Measurements from ENCODE around the gene MYH9.

- TF ChIP-seq, protein P1, sequence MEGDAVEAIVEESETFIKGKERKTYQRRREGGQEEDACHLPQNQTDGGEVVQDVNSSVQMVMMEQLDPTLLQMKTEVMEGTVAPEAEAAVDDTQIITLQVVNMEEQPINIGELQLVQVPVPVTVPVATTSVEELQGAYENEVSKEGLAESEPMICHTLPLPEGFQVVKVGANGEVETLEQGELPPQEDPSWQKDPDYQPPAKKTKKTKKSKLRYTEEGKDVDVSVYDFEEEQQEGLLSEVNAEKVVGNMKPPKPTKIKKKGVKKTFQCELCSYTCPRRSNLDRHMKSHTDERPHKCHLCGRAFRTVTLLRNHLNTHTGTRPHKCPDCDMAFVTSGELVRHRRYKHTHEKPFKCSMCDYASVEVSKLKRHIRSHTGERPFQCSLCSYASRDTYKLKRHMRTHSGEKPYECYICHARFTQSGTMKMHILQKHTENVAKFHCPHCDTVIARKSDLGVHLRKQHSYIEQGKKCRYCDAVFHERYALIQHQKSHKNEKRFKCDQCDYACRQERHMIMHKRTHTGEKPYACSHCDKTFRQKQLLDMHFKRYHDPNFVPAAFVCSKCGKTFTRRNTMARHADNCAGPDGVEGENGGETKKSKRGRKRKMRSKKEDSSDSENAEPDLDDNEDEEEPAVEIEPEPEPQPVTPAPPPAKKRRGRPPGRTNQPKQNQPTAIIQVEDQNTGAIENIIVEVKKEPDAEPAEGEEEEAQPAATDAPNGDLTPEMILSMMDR (IDR thresholded peaks at IDR 0.05): no peak
- peak; percentile 45 for TF ChIP-seq POLR2AphosphoS5 (IDR thresholded peaks at IDR 0.05)
These were observed 108.5 kb downstream of the MYH9 start for GRCh38 chr22:36279219-36279666.
